C4-2B (cell line): ENCODE results near the gene DNAJC9.

ENCODE experiments used
- H3K27ac ChIP-seq: fragments of 450-650 bp; 2 replicates; pipeline ENCODE4 v1.5.1; 2017
- CTCF ChIP-seq: fragments of 450-650 bp; conservative IDR thresholded peaks from 2 replicates; pipeline ENCODE4 v1.5.1; 2017; ENCODE audit warnings: mild to moderate bottlenecking
- ZFX ChIP-seq: fragments of 450-650 bp; IDR thresholded peaks from 2 replicates; pipeline ENCODE4 v1.6.1; 2017

DNAJC9 gene

GRCh38 chr10:73207883-73208282 is 39.2 kb downstream of the DNAJC9 start:
- TF ChIP-seq ZFX, result no peak
- TF ChIP-seq CTCF, result no peak
- H3K27ac ChIP-seq, result no peak overlapping the region

GRCh38 chr10:73206385-73206784 is 40.7 kb downstream of the DNAJC9 start:
- H3K27ac ChIP-seq, result no peak overlapping the region
- TF ChIP-seq CTCF (no peak), ZFX (no peak)

GRCh38 chr10:73205890-73206289 is 41.2 kb downstream of the DNAJC9 start:
- H3K27ac ChIP-seq, result no peak overlapping the region
- TF ChIP-seq CTCF (no peak), ZFX (no peak)

- TF ChIP-seq CTCF (no peak), ZFX (no peak)
- no peak overlapping the region for H3K27ac ChIP-seq
These were observed 42.0 kb downstream of the DNAJC9 start for GRCh38 chr10:73205081-73205480.
